Epithelial cell of esophagus (primary cell): Measurements from ENCODE around the gene ECPAS.

Experiments
- DNase-seq: peaks from one replicate; pipeline ENCODE4 v3.0.0; 2010; ENCODE audit warnings: low read depth
- H3K4me3 ChIP-seq: 2 replicates; pipeline ENCODE4 v1.5.1; 2011; ENCODE audit warnings: mild to moderate bottlenecking, low read length, control low read depth
- CTCF ChIP-seq: IDR thresholded peaks from 2 replicates; pipeline ENCODE4 v1.5.1; 2011; ENCODE audit warnings: low read depth, mild to moderate bottlenecking, low read length, control low read depth, inconsistent platforms; ENCODE audit not compliant: insufficient read depth; ENCODE audit errors: missing control alignments

ECPAS gene

GRCh38 chr9:111474385-111474784, 9.8 kb downstream of the ECPAS start:
- no peak for DNase-seq
- no peak overlapping the region for H3K4me3 ChIP-seq
- no peak for TF ChIP-seq CTCF

DNA sequence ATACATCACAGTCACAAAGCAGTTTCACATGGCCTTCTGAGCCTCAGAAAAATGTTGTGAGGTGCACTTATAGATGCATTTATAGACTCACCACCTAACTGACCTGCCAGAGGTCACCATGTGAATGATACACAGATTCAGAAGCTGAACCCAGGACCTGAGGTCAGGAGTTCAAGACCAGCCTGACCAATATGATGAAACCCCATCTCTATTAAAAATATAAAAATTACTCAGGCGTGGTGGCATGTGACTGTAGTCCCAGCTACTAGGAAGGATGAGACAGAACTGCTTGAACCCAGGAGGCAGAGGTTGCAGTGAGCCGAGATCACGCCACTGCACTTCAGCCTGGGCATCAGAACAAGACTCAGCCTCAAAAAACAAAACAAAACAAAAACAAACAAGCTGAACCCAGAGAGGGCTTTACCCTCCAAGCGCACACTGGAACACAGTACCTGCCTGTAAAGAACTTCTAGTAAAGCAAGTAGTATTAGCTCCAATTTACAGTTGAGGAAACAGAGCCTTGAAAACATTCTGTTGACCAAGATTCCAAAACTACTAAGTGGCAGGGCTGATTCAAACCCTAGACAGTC, 16.3 kb downstream of the ECPAS start:
- TF ChIP-seq CTCF, result no peak
- H3K4me3 ChIP-seq, result no peak overlapping the region
- DNase-seq, result no peak

GRCh38 chr9:111463048-111463447, 21.1 kb downstream of the ECPAS start:
- DNase-seq, result no peak
- no peak for TF ChIP-seq CTCF
- no peak overlapping the region for H3K4me3 ChIP-seq

- peak; percentile 9 for DNase-seq
- TF ChIP-seq CTCF, result no peak
- no peak overlapping the region for H3K4me3 ChIP-seq
Observed at GRCh38 chr9:111458139-111459009, 25.8 kb downstream of the ECPAS start.

GRCh38 chr9:111456529-111456928, 27.7 kb downstream of the ECPAS start:
- no peak for TF ChIP-seq CTCF
- DNase-seq, result no peak

GRCh38 chr9:111455638-111456037, 28.5 kb downstream of the ECPAS start:
- no peak for TF ChIP-seq CTCF
- DNase-seq, result no peak

More at GRCh38 chr9:111456529-111456928, 27.7 kb downstream of the ECPAS start:
- no peak overlapping the region for H3K4me3 ChIP-seq

More at GRCh38 chr9:111455638-111456037, 28.5 kb downstream of the ECPAS start:
- no peak overlapping the region for H3K4me3 ChIP-seq
